ENCODE results near the gene GLI1. TPM values are rescaled to one million over a fixed set of nuclear protein-coding genes. Genes with fewer than 3 reads are reported as not detected.

The GLI1 gene
- total and polyA plus RNA-seq, 2 of the 13 experiments (the other 11 are each of a cell fraction or from before 2014, with no cell fraction given): 0.09 to 0.20 TPM

GRCh38 chr12:57434517-57435223, 24.9 kb upstream of the GLI1 start, which contains the start of gene INHBC (continued):
- 0 out of 2 replicates have a peak, but pooled peaks have one; percentile 22 for TF ChIP-seq ZBTB10 (CRISPR knock-in tag; IDR thresholded peaks at IDR 0.05; ENCODE audit: borderline replicate concordance)
- TF ChIP-seq HOXA3 (CRISPR knock-in tag; IDR thresholded peaks at IDR 0.05): no peak
- no peak for TF ChIP-seq MEF2D (CRISPR knock-in tag; IDR thresholded peaks at IDR 0.05)
- 0 out of 2 replicates have a peak, but pooled peaks have one; percentile 41 for TF ChIP-seq ZBTB38 (CRISPR knock-in tag; IDR thresholded peaks at IDR 0.05)
- TF ChIP-seq WIZ (CRISPR knock-in tag; IDR thresholded peaks at IDR 0.05): no peak
- TF ChIP-seq, protein P1, sequence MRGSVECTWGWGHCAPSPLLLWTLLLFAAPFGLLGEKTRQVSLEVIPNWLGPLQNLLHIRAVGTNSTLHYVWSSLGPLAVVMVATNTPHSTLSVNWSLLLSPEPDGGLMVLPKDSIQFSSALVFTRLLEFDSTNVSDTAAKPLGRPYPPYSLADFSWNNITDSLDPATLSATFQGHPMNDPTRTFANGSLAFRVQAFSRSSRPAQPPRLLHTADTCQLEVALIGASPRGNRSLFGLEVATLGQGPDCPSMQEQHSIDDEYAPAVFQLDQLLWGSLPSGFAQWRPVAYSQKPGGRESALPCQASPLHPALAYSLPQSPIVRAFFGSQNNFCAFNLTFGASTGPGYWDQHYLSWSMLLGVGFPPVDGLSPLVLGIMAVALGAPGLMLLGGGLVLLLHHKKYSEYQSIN (CRISPR knock-in tag; IDR thresholded peaks at IDR 0.05; ENCODE audit: borderline replicate concordance): no peak
- TF ChIP-seq ZNF33B (CRISPR knock-in tag; IDR thresholded peaks at IDR 0.05): no peak
- TF ChIP-seq FOXJ3 (CRISPR knock-in tag; IDR thresholded peaks at IDR 0.05; ENCODE audit: borderline replicate concordance): no peak
- TF ChIP-seq DRAP1 (CRISPR knock-in tag; IDR thresholded peaks at IDR 0.05): peak; percentile 41; the same call in 1 of the 2 replicates
- no peak for TF ChIP-seq ZNF720 (CRISPR knock-in tag; IDR thresholded peaks at IDR 0.05)
- TF ChIP-seq KDM2A (CRISPR knock-in tag; IDR thresholded peaks at IDR 0.05; ENCODE audit: borderline replicate concordance, low read depth): no peak
- no peak for TF ChIP-seq FOXK2 (IDR thresholded peaks at IDR 0.05)
- TF ChIP-seq SSRP1 (CRISPR knock-in tag; IDR thresholded peaks at IDR 0.05): no peak
- no peak for TF ChIP-seq ONECUT2 (CRISPR knock-in tag; IDR thresholded peaks at IDR 0.05)
- TF ChIP-seq ZNF761 (CRISPR knock-in tag; conservative IDR thresholded peaks at IDR 0.05): 0 out of 2 replicates have a peak, but pooled peaks have one; percentile 50
- TF ChIP-seq ZNF574 (CRISPR knock-in tag; IDR thresholded peaks at IDR 0.05): peak; percentile 20; the same call in 1 of the 2 replicates
- TF ChIP-seq SMYD3 (CRISPR knock-in tag; IDR thresholded peaks at IDR 0.05): no peak
- TF ChIP-seq ZMYM3 (CRISPR knock-in tag; IDR thresholded peaks at IDR 0.05): no peak
- TF ChIP-seq ZNF772 (CRISPR knock-in tag; IDR thresholded peaks at IDR 0.05): no peak
- TF ChIP-seq, protein P2, sequence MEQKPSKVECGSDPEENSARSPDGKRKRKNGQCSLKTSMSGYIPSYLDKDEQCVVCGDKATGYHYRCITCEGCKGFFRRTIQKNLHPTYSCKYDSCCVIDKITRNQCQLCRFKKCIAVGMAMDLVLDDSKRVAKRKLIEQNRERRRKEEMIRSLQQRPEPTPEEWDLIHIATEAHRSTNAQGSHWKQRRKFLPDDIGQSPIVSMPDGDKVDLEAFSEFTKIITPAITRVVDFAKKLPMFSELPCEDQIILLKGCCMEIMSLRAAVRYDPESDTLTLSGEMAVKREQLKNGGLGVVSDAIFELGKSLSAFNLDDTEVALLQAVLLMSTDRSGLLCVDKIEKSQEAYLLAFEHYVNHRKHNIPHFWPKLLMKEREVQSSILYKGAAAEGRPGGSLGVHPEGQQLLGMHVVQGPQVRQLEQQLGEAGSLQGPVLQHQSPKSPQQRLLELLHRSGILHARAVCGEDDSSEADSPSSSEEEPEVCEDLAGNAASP (CRISPR knock-in tag; IDR thresholded peaks at IDR 0.05; ENCODE audit: borderline replicate concordance): no peak
- TF ChIP-seq ATF4 (CRISPR knock-in tag; IDR thresholded peaks at IDR 0.05): no peak

All from HepG2 (cell line).